Sciatic nerve (tissue), 2 donors: ENCODE data around the gene SLC37A1. TPM values are rescaled to one million over a fixed set of nuclear protein-coding genes. Genes with fewer than 3 reads are reported as not detected.
"Not testable (repeated sequence)": the region's sequence is repeated elsewhere in the genome, so short reads cannot be mapped to it uniquely, and the experiment has no call there.

ENCODE experiments used
- ATAC-seq: fragments of 200-7000 bp; cut with Tn5 transposase; one replicate; pipeline ENCODE4 v1.9.1; 2020; ENCODE audit warnings: mild to moderate bottlenecking, moderate library complexity
- DNase-seq: peaks from one replicate; pipeline ENCODE4 v3.0.0-alpha.2; 2020; ENCODE audit warnings: low spot score
- intact Hi-C: fragments of 100-400 bp; cut with DNase I; formaldehyde crosslinking; loops from one replicate; pipeline ENCODE4 v1.14.2; 2022
- total RNA-seq: library from RNA; stranded (reverse); fragmentation: NEBNext Ultra II Directional; extraction: Animal tissue kit (Norgen Biotek cat#: 25700); gene quantifications from one replicate; pipeline ENCODE4 v1.2.1, GENCODE V29; 2021
- donor health status: DM: no; HTN: no; CAD: no.
- donor health status: DM: no; HTN: no; CAD: no.

The SLC37A1 gene
- total RNA-seq, 1 donor from 2014 or later = 7.4 TPM

GRCh38 chr21:42594616-42595282 lies 81.1 kb downstream of the SLC37A1 start:
- ATAC-seq (no peak), DNase-seq (no peak)
- intact Hi-C loops = loop anchor here (5.0 kb wide), 1 partner anchor 223 kb away; no protein-coding TSS in a partner anchor

- no peak for DNase-seq
- intact Hi-C loops = no loop called here
- ATAC-seq = no peak
These were observed 81.9 kb downstream of the SLC37A1 start for GRCh38 chr21:42595283-42596187.

GRCh38 chr21:42596657-42597056 lies 83.0 kb downstream of the SLC37A1 start:
- ATAC-seq (no peak), DNase-seq (no peak)
- intact Hi-C loops = no loop called here

GRCh38 chr21:42597487-42598158 lies 84.0 kb downstream of the SLC37A1 start:
- ATAC-seq (no peak), DNase-seq (no peak)
- intact Hi-C loops = no loop called here

GRCh38 chr21:42598159-42598735 lies 84.6 kb downstream of the SLC37A1 start:
- intact Hi-C loops = no loop called here
- ATAC-seq (no peak), DNase-seq (no peak)

- DNase-seq = no peak
- intact Hi-C loops = no loop called here
- ATAC-seq = no peak
These were observed 85.8 kb downstream of the SLC37A1 start for GRCh38 chr21:42599486-42599885.

GRCh38 chr21:42599962-42600361 lies 86.3 kb downstream of the SLC37A1 start:
- intact Hi-C loops = no loop called here
- DNase-seq (no peak), ATAC-seq (no peak)

- DNase-seq = no peak
- ATAC-seq = no peak
- intact Hi-C loops = no loop called here
These were observed 88.0 kb downstream of the SLC37A1 start for GRCh38 chr21:42601656-42602055.

- no peak for DNase-seq
- intact Hi-C loops = no loop called here
- ATAC-seq = no peak
These were observed 93.5 kb downstream of the SLC37A1 start for GRCh38 chr21:42607102-42607501.

GRCh38 chr21:42607525-42608102 lies 94.0 kb downstream of the SLC37A1 start:
- no peak for DNase-seq
- ATAC-seq = no peak
- intact Hi-C loops = no loop called here

GRCh38 chr21:42608446-42608845 lies 94.8 kb downstream of the SLC37A1 start:
- ATAC-seq = no peak
- DNase-seq = no peak
- intact Hi-C loops = no loop called here

- ATAC-seq (no peak), DNase-seq (no peak)
- intact Hi-C loops = no loop called here
These were observed 96.2 kb downstream of the SLC37A1 start for GRCh38 chr21:42609811-42610210.

- ATAC-seq = no peak
- no peak for DNase-seq
- intact Hi-C loops = no loop called here
These were observed 98.2 kb downstream of the SLC37A1 start for GRCh38 chr21:42611852-42612251.

- intact Hi-C loops = no loop called here
- ATAC-seq (no peak), DNase-seq (no peak)
These were observed 98.7 kb downstream of the SLC37A1 start for GRCh38 chr21:42612390-42612789.

GRCh38 chr21:42613756-42614155 lies 100.1 kb downstream of the SLC37A1 start:
- intact Hi-C loops = no loop called here
- peak; percentile 26 for DNase-seq
- no peak for ATAC-seq

GRCh38 chr21:42614396-42614795 lies 100.7 kb downstream of the SLC37A1 start:
- ATAC-seq (no peak), DNase-seq (peak; percentile 7)
- intact Hi-C loops = no loop called here

GRCh38 chr21:42614811-42615351 lies 101.2 kb downstream of the SLC37A1 start:
- DNase-seq = peak; percentile 41
- intact Hi-C loops = no loop called here
- ATAC-seq = peak; percentile 25

GRCh38 chr21:42615377-42615776 lies 101.7 kb downstream of the SLC37A1 start:
- DNase-seq, intact Hi-C loops: not testable (repeated sequence)
- peak; percentile 23 for ATAC-seq

- ATAC-seq (no peak), DNase-seq (peak; percentile 9)
- intact Hi-C loops = no loop called here
These were observed 102.3 kb downstream of the SLC37A1 start for GRCh38 chr21:42615924-42616323.
